ENCODE measurements around the gene DPYD.
"Not testable (repeated sequence)": the region's sequence is repeated elsewhere in the genome, so short reads cannot be mapped to it uniquely, and the experiment has no call there.

The DPYD gene

DNA sequence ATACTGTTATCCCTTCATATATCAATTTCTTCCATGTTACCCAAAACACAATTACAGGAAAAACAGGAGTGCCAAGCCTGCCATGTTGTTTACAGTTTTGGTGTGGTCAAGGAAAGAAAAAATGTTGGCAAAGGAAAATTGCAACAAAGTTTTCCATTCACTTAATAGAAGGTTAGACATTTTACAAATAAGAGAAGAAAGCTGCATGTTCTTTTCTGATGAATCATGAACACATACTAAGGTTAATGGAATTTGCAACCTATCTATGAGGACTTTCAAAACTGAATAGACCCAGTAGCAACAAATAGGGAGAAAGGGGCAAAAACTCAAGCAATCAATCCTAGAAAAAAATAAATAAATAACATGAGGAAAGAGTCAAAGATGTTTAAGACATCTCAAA is 556.7 kb downstream of the DPYD start:
- no peak for DNase-seq (ENCODE audit: low read depth in 2 of 2)

GRCh38 chr1:97356309-97356708 is 564.5 kb downstream of the DPYD start:
- DNase-seq (ENCODE audit: low read depth in 2 of 2): no peak

DNA sequence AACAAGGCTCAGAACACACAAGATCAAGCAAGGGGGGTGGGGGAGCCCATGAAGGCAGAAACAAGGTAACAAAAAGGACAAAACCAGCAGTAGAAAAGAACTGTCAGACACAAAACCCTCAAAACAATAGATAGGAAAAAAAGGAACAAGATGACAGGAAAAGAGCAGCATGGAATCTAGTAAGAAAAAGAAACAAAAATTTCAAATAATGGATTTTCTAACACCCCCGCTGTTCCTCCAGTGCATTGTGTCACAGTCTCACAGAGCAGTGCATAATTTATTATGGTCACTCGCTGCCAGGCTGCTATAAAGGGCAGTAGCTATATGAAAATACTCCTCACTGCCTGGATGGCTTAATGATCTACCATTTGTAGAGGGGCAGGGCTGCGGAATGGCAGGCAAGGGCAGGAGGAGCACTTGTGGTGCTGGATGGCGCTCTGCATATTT is 567.9 kb downstream of the DPYD start:
- DNase-seq (ENCODE audit: low read depth in 2 of 2): no peak

DNA sequence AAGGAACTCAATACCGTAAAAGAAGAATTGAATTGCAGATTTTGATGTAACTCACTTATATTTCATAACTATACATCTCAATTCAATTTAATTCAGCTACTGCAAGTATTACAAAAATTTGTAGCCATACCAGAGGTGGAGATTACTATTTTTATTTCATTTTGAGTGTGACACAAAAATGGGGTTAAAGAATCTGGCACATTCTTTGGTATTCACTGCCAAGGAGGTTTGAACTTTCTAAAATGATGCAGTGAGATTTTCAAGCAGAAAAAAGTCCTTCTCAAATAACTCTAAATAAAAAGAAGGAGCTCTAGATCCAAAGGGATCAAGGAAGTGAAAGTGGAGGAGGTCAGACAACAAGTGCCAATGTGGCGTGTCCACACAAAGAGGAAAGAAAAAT is 569.0 kb downstream of the DPYD start:
- DNase-seq (ENCODE audit: low read depth in 2 of 2): no peak

DNA sequence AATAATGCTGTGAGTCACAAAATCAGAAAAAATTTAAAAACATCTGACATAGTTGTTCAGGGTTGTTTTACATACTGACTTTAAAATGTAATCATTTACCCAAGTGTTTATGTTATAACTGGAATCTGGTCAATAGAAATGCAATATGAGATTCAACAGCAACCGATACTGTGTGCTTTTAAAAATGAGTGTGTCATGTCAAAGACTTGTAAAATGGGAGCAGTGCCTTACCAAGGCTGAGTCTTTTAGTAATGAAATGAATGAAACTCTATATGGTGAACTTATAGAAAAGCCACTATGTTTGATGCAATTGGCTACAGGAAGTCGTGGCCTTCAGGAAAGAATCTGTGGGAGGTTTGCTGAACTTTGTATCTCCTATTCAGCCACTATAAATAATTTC is 570.2 kb downstream of the DPYD start:
- DNase-seq (ENCODE audit: low read depth in 2 of 2): no peak

GRCh38 chr1:97350241-97350640 is 570.6 kb downstream of the DPYD start:
- no peak for DNase-seq (ENCODE audit: low read depth in 2 of 2)

- not testable (repeated sequence) for DNase-seq (ENCODE audit: low read depth in 2 of 2)
Measured at GRCh38 chr1:97349794-97350193, 571.0 kb downstream of the DPYD start.

- no peak for DNase-seq (ENCODE audit: low read depth in 2 of 2)
Measured at GRCh38 chr1:97348599-97349265, 572.1 kb downstream of the DPYD start.

DNA sequence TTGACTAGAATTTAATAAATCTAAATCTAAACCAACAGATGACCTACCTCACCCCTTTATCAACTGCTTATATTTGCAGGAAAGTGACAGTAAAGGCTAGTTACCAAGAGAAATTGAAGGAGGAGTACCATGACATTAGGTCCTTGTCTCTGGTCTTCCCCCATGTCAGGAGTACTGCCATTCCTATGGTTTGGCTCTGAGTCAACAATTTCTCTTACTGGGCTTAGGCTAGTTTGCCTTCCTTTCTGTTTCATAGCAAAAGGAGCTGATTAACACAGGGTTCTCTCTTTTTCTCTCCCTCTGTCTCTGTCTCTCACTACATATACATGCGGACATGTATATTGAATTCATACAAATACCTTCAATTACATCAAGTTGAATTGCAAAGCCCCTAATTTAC is 579.9 kb downstream of the DPYD start:
- DNase-seq (ENCODE audit: low read depth in 2 of 2): no peak

GRCh38 chr1:97338347-97338746 is 582.5 kb downstream of the DPYD start:
- no peak for DNase-seq (ENCODE audit: low read depth in 2 of 2)

GRCh38 chr1:97337250-97338030 is 583.4 kb downstream of the DPYD start:
- DNase-seq (ENCODE audit: low read depth in 2 of 2): no peak

DNA sequence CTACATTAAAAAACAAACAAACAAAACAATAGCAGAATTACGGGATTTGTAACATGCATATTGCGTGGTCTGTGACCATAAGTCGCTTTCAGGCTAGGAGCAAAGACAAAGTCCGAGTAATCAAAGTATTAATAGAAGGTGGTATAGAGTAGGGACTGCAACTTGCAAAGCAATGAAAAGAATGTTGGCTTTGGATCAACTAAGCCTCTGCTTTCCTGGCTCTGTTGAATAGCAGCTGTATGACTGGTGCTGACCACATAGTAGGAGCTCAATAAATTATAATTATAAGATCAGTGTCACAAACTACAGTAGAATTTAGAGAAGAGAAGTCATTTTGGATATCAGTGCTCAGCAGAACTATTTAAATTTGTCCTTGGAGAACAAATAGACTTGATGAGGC is 586.4 kb downstream of the DPYD start:
- no peak for DNase-seq (ENCODE audit: low read depth in 2 of 2)

GRCh38 chr1:97332716-97333115 is 588.1 kb downstream of the DPYD start:
- DNase-seq (ENCODE audit: low read depth in 2 of 2): no peak

DNA sequence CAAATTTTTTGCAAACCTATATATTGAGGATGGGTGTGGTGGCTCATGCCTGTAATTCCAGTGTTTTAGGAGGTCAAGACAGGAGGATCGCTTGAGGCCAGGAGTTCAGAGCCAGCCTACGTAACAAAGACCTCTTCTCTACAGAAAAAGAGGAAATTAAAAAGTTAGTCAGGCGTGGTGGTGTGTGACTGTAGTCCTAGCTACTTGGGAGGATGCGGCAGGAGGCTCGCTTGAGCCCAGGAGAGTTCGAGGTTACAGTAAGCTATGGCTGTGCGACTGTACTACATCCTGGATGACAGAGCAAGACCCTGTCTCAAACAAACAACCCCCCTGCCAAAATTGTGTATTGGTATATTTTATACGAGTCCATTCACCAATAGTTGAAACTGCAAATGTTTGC is 589.7 kb downstream of the DPYD start:
- DNase-seq (ENCODE audit: low read depth in 2 of 2): no peak

DNA sequence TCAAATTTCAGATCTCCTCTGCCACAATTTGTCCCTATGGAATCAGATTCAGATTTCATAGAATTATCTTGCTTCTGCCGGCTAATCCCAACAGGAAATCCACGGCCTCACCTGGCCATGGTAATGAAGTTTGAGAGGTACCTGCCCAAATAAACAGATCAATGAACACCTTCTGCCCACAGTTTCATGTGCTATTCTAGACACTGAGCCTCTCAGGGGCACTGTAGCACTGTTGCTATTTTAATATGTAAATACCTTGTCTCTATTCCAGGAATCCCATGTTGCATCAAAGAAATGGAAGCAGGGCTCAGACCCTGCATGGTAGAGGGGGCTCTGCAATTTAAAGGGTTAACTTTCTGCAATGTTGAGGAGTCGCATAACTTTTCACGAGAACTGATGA is 606.1 kb downstream of the DPYD start:
- no peak for DNase-seq (ENCODE audit: low read depth in 2 of 2)

DNA sequence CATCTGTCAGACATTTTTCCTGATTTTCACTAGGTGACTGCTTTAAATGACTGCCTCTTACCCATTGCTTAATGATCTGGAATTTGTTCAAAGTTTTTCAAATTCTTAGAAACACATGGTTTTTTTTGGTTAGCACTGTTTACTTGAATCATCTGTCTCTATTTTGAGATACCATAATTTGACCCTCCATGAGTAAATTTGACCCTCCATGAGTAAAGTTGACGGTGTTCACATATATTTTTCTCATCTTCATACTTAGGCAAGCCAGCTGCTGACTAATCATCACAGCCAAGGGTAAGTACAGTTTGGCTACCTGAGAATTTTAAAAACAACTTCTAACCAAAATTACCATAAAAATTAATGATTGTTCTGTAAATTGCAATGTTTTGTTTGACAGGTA is 612.7 kb downstream of the DPYD start:
- no peak for DNase-seq (ENCODE audit: low read depth in 2 of 2)

DNA sequence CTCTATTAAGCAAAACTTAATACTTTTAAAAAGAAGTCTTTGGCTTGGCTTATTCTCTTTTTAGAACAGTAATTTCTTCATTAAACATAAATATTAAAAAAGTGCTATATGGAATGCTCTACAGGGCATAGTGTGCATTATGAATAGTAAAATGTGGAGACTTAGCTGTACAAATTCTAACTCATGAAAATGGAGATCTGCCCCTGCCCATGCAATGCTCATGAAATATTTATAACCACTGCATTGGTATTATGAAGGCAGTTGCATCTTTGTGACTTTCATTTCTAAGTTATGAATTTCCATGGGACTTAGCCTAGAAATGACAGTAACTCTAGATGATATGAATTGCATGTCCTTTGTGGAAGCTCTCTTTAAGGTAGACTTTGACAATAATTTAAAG is 613.3 kb downstream of the DPYD start:
- DNase-seq (ENCODE audit: low read depth in 2 of 2): no peak

DNA sequence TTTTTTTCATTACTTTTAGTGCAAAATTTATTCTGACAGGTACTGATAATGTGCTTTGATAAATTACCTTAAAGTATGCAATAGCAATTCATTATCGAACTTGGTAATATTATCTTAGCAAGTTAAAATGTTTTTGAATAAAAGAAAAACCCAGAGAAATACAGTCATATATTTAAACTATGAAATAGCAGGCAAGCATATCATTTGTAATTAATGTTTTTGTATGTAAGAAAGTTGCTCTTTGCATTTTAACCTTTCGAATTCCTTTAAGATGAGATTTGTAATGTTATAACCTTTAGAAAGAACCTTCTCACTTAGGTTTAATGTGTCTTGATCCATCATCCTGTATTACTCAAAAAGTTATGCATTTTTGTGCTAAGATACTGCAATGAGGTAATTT is 613.7 kb downstream of the DPYD start:
- DNase-seq (ENCODE audit: low read depth in 2 of 2): no peak

DNA sequence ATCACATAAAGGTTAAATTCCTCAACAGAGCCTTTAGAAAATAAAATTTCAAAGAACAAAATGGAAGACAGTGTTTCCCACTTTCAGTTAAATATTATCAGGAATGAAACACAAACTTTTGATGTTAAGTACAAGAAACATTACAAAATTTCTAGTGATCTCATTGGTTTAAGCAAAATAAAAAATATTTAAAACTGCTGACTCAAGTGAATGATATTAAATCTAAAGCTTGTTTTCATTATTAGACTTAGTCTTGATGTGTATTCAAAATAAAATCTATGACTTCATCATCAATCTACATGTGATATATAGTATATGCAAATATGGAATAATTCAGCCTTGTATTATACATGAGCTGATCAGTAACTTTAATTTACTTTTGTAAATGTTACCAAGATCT is 614.3 kb downstream of the DPYD start:
- no peak for DNase-seq (ENCODE audit: low read depth in 2 of 2)

DNA sequence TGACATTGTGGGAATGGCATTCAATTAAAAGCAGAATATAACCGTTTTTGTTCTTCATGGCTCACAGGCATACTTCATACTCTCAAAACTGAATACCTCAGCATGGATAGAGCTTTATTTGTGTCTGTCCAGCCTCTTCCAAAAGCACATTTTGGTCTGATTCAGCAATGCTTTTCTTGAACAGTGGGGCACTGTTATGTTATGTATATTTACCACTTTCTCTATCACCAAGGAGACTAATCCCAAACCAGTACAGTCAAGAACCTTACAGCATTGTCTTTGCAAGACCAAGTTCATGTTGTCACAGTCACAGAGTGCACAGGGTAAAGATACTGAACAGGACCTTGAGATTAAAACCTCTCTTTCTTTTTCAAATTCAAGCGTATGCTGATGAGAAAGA is 616.5 kb downstream of the DPYD start:
- no peak for DNase-seq (ENCODE audit: low read depth in 2 of 2)

GRCh38 chr1:97298966-97299365 is 621.9 kb downstream of the DPYD start:
- no peak for DNase-seq (ENCODE audit: low read depth in 2 of 2)

DNA sequence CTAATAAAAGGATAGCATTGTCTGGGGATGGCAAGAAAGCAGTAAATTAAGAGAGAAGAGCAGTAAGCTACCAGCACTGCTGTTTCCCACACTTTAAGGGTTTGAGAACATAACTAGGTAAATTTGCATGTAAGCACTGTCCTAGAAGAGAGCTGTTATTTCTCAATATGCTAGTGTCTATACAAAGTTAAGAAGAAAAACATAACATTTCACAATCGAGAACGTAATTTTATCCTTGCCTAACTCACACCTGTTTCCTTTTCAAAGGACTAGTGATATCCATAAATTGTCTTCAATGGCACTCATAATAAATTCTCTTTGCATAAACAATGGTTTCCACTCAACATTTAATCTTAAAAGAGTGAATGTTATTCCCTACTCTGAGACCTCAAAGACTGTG is 623.2 kb downstream of the DPYD start:
- no peak for DNase-seq (ENCODE audit: low read depth in 2 of 2)

GRCh38 chr1:97281962-97282361 is 638.9 kb downstream of the DPYD start:
- DNase-seq (ENCODE audit: low read depth in 2 of 2): no peak
